ENCODE results near the gene FGFRL1. TPM values are rescaled to one million over a fixed set of nuclear protein-coding genes. Genes with fewer than 3 reads are reported as not detected.

Gene FGFRL1
- total and polyA plus RNA-seq, 2 of the 13 experiments (the other 11 are each of a cell fraction or from before 2014, with no cell fraction given): 19.1 to 30.6 TPM

DNA sequence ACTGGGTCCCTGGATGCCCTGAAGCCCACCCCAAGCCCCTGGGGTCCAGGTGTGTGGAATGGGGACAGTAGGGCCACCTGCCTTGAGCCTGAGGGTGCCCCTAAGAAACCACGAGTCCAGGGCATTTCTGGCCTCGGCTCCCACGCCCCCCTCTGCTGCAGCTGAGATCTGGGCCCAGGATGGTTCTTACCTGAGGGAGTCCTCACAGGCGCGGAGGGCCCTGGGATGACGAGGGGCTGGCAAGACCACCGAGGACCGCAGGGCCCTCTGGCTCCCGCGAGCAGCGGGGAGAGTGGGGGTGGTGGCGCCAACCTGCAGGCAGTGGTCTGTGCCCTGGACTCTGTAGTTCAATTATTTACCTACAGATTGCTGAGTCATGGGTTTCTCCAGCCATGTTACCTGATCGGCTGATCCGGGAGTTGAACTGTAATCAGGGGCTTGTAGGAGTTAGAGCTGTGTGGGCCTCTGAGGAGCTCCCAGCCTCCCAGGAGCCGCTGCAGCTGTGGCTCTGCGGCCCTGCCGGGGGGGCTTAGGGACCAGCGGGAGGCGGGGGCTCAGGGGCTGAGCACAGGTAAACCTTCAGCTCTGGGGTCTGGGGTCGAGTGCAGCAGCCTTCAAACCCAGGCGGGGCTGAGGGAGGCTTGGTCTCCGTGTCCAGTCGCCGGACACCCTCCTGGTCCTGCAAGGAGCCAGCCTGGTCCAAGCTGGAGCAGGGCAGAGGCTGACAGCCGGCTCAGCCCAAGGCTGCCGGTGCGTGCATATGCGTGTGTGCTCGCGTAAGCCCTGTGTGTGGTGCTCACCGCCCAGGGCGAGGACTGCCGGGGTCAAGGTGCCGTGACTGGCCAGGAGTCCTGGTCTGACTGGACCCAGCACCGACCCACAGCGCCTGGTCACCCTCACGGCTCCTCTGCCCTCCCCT, 18.1 kb upstream of the FGFRL1 start, which contains the start of gene SLC26A1 (continued):
- TF ChIP-seq GLMP (CRISPR knock-in tag; IDR thresholded peaks at IDR 0.05; ENCODE audit: borderline replicate concordance): no peak
- TF ChIP-seq KDM2A (CRISPR knock-in tag; IDR thresholded peaks at IDR 0.05; ENCODE audit: borderline replicate concordance, low read depth): peak; percentile 62; the same call in 1 of the 2 replicates
- no peak for TF ChIP-seq ZNF121 (CRISPR knock-in tag; IDR thresholded peaks at IDR 0.05)
- TF ChIP-seq NR2C2 (CRISPR knock-in tag; IDR thresholded peaks at IDR 0.05; ENCODE audit: borderline replicate concordance): no peak; the same call in 1 of the 2 replicates
- TF ChIP-seq, protein P1, sequence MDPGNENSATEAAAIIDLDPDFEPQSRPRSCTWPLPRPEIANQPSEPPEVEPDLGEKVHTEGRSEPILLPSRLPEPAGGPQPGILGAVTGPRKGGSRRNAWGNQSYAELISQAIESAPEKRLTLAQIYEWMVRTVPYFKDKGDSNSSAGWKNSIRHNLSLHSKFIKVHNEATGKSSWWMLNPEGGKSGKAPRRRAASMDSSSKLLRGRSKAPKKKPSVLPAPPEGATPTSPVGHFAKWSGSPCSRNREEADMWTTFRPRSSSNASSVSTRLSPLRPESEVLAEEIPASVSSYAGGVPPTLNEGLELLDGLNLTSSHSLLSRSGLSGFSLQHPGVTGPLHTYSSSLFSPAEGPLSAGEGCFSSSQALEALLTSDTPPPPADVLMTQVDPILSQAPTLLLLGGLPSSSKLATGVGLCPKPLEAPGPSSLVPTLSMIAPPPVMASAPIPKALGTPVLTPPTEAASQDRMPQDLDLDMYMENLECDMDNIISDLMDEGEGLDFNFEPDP (CRISPR knock-in tag; conservative IDR thresholded peaks at IDR 0.05): 0 out of 2 replicates have a peak, but pooled peaks have one; percentile 92
- peak; percentile 64 for TF ChIP-seq GABPB1 (CRISPR knock-in tag; IDR thresholded peaks at IDR 0.05)
- TF ChIP-seq ZMYM3 (CRISPR knock-in tag; IDR thresholded peaks at IDR 0.05): no peak
- no peak for TF ChIP-seq RFX1 (IDR thresholded peaks at IDR 0.05)
- TF ChIP-seq, protein P2, sequence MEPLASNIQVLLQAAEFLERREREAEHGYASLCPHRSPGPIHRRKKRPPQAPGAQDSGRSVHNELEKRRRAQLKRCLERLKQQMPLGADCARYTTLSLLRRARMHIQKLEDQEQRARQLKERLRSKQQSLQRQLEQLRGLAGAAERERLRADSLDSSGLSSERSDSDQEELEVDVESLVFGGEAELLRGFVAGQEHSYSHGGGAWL (CRISPR knock-in tag; IDR thresholded peaks at IDR 0.05): no peak
- peak; percentile 23; the same call in 1 of the 2 replicates for TF ChIP-seq AHR (CRISPR knock-in tag; IDR thresholded peaks at IDR 0.05)
- no peak for TF ChIP-seq ZNF605 (CRISPR knock-in tag; IDR thresholded peaks at IDR 0.05)
- TF ChIP-seq RXRA (CRISPR knock-in tag; IDR thresholded peaks at IDR 0.05): peak; percentile 65; the same call in 1 of the 2 replicates
- TF ChIP-seq, protein P3, sequence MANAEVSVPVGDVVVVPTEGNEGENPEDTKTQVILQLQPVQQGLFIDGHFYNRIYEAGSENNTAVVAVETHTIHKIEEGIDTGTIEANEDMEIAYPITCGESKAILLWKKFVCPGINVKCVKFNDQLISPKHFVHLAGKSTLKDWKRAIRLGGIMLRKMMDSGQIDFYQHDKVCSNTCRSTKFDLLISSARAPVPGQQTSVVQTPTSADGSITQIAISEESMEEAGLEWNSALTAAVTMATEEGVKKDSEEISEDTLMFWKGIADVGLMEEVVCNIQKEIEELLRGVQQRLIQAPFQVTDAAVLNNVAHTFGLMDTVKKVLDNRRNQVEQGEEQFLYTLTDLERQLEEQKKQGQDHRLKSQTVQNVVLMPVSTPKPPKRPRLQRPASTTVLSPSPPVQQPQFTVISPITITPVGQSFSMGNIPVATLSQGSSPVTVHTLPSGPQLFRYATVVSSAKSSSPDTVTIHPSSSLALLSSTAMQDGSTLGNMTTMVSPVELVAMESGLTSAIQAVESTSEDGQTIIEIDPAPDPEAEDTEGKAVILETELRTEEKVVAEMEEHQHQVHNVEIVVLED (CRISPR knock-in tag; IDR thresholded peaks at IDR 0.05; ENCODE audit: borderline replicate concordance): no peak; the same call in 1 of the 2 replicates
- TF ChIP-seq, protein P4, sequence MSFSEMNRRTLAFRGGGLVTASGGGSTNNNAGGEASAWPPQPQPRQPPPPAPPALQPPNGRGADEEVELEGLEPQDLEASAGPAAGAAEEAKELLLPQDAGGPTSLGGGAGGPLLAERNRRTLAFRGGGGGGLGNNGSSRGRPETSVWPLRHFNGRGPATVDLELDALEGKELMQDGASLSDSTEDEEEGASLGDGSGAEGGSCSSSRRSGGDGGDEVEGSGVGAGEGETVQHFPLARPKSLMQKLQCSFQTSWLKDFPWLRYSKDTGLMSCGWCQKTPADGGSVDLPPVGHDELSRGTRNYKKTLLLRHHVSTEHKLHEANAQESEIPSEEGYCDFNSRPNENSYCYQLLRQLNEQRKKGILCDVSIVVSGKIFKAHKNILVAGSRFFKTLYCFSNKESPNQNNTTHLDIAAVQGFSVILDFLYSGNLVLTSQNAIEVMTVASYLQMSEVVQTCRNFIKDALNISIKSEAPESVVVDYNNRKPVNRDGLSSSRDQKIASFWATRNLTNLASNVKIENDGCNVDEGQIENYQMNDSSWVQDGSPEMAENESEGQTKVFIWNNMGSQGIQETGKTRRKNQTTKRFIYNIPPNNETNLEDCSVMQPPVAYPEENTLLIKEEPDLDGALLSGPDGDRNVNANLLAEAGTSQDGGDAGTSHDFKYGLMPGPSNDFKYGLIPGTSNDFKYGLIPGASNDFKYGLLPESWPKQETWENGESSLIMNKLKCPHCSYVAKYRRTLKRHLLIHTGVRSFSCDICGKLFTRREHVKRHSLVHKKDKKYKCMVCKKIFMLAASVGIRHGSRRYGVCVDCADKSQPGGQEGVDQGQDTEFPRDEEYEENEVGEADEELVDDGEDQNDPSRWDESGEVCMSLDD (CRISPR knock-in tag; IDR thresholded peaks at IDR 0.05; ENCODE audit: borderline replicate concordance): no peak
- TF ChIP-seq, protein P5, sequence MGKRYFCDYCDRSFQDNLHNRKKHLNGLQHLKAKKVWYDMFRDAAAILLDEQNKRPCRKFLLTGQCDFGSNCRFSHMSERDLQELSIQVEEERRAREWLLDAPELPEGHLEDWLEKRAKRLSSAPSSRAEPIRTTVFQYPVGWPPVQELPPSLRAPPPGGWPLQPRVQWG (CRISPR knock-in tag; IDR thresholded peaks at IDR 0.05; ENCODE audit: borderline replicate concordance, low read depth): 0 out of 2 replicates have a peak, but pooled peaks have one; percentile 45
- peak; percentile 78 for TF ChIP-seq RBFOX2 (IDR thresholded peaks at IDR 0.05; ENCODE audit: low read depth, low read length)
- TF ChIP-seq ZNF496 (CRISPR knock-in tag; IDR thresholded peaks at IDR 0.05; ENCODE audit: insufficient replicate concordance): no peak
- TF ChIP-seq BORCS8-MEF2B (CRISPR knock-in tag; IDR thresholded peaks at IDR 0.05): no peak; the same call in 1 of the 2 replicates
- TF ChIP-seq MAFG (CRISPR knock-in tag; IDR thresholded peaks at IDR 0.05): peak; percentile 97
- no peak for TF ChIP-seq NPAS2 (CRISPR knock-in tag; IDR thresholded peaks at IDR 0.05; ENCODE audit: borderline replicate concordance)
- TF ChIP-seq EED (CRISPR knock-in tag; IDR thresholded peaks at IDR 0.05): peak; percentile 91

Data from HepG2 (cell line).